Neural cell (in vitro differentiated cells): ENCODE results near the gene ANKS1B. TPM values are rescaled to one million over a fixed set of nuclear protein-coding genes. Genes with fewer than 3 reads are reported as not detected.

Experiments used
- H2AFZ ChIP-seq: fragments of 200-600, 300-800 bp; sonication (generic), shearing (Covaris generic); 2 replicates; pipeline ENCODE4 v1.6.0; 2014; ENCODE audit warnings: low read depth, mild to moderate bottlenecking, antibody characterized with exemption, low read length, moderate library complexity
- H3F3A ChIP-seq: fragments of 200-600 bp; shearing (Covaris generic); 2 replicates; pipeline ENCODE4 v1.6.1; 2016; ENCODE audit warnings: mild to moderate bottlenecking, moderate library complexity, mixed read lengths, antibody characterized with exemption, low read length; ENCODE audit not compliant: insufficient read depth, poor library complexity, severe bottlenecking
- H3K27ac ChIP-seq: fragments of 200-600, 300-800 bp; sonication (generic), shearing (Covaris generic); 2 replicates; pipeline ENCODE4 v1.5.1; 2014; ENCODE audit warnings: mild to moderate bottlenecking, low read length, moderate library complexity
- H3K27me3 ChIP-seq: fragments of 300-800, 200-600 bp; sonication (generic), shearing (Covaris generic); 2 replicates; pipeline ENCODE4 v1.6.0; 2014; ENCODE audit warnings: mild to moderate bottlenecking, low read depth, low read length, moderate library complexity; ENCODE audit not compliant: insufficient read depth
- H3K36me3 ChIP-seq: fragments of 300-800, 200-600 bp; sonication (generic), shearing (Covaris generic); 2 replicates; pipeline ENCODE4 v1.5.1; 2014; ENCODE audit warnings: mild to moderate bottlenecking, antibody characterized with exemption, low read length, moderate library complexity; ENCODE audit not compliant: insufficient read depth
- H3K4me2 ChIP-seq: fragments of 300-800, 200-600 bp; sonication (generic), shearing (Covaris generic); 2 replicates; pipeline ENCODE4 v1.6.0; 2014; ENCODE audit warnings: mild to moderate bottlenecking, low read length
- H3K4me3 ChIP-seq: fragments of 300-800, 200-600 bp; sonication (generic), shearing (Covaris generic); 2 replicates; pipeline ENCODE4 v1.5.1; 2014; ENCODE audit warnings: mild to moderate bottlenecking, low read length, moderate library complexity
- H3K79me2 ChIP-seq: fragments of 200-600 bp; shearing (Covaris generic); replicated peaks from 2 replicates; pipeline ENCODE4 v1.6.0; 2014; ENCODE audit warnings: mild to moderate bottlenecking, low read length, moderate library complexity; ENCODE audit not compliant: insufficient read depth
- H3K9ac ChIP-seq: fragments of 300-800, 200-600 bp; sonication (generic), shearing (Covaris generic); 2 replicates; pipeline ENCODE4 v1.6.1; 2016; ENCODE audit warnings: mild to moderate bottlenecking, low read length, mixed read lengths
- H3K9me2 ChIP-seq: fragments of 200-600 bp; shearing (Covaris generic); 2 replicates; pipeline ENCODE4 v1.6.1; 2016; ENCODE audit warnings: mild to moderate bottlenecking, low read length, mixed read lengths; ENCODE audit not compliant: insufficient read depth
- H3K9me3 ChIP-seq: fragments of 200-600, 300-800 bp; sonication (generic), shearing (Covaris generic); 2 replicates; pipeline ENCODE4 v1.6.1; 2016; ENCODE audit warnings: mild to moderate bottlenecking, mixed run types, low read length, moderate library complexity, mixed read lengths
- H4K20me1 ChIP-seq: fragments of 200-600 bp; shearing (Covaris generic); 2 replicates; pipeline ENCODE4 v1.6.1; 2016; ENCODE audit warnings: mild to moderate bottlenecking, mixed run types; ENCODE audit not compliant: insufficient read depth
- CTCF ChIP-seq: fragments of 450-650 bp; IDR thresholded peaks from 2 replicates; pipeline ENCODE4 v1.5.1; 2014; ENCODE audit warnings: antibody characterized with exemption, mild to moderate bottlenecking, moderate library complexity; ENCODE audit not compliant: poor library complexity, severe bottlenecking
- EP300 ChIP-seq: fragments of 450-650 bp; conservative IDR thresholded peaks from 2 replicates; pipeline ENCODE4 v1.6.1; 2014; ENCODE audit warnings: antibody characterized with exemption, mild to moderate bottlenecking, moderate library complexity; ENCODE audit not compliant: poor library complexity, severe bottlenecking
- EZH2 ChIP-seq: fragments of 200-600, 300-800 bp; shearing (Covaris generic), sonication (generic); IDR thresholded peaks from 2 replicates; pipeline ENCODE4 v1.6.1; 2014; ENCODE audit warnings: antibody characterized with exemption, low read length, borderline replicate concordance, mild to moderate bottlenecking; ENCODE audit not compliant: insufficient read depth, poor library complexity, severe bottlenecking
- POLR2AphosphoS5 ChIP-seq: IDR thresholded peaks from 2 replicates; pipeline ENCODE4 v1.6.1; 2012
- RAD21 ChIP-seq: fragments of 450-650 bp; conservative IDR thresholded peaks from 2 replicates; pipeline ENCODE4 v1.6.1; 2014; ENCODE audit warnings: antibody characterized with exemption, mild to moderate bottlenecking, moderate library complexity
- REST ChIP-seq: IDR thresholded peaks from 2 replicates; pipeline ENCODE4 v1.6.1; 2012; ENCODE audit warnings: borderline replicate concordance
- SMC3 ChIP-seq: fragments of 450-650 bp; conservative IDR thresholded peaks from 2 replicates; pipeline ENCODE4 v1.6.1; 2014; ENCODE audit warnings: antibody characterized with exemption, mild to moderate bottlenecking, moderate library complexity; ENCODE audit not compliant: poor library complexity
- TAF1 ChIP-seq: IDR thresholded peaks from 2 replicates; pipeline ENCODE4 v1.6.1; 2012; ENCODE audit warnings: low read depth
- polyA plus RNA-seq: library from polyadenylated mRNA; depleted of rRNA; stranded (reverse); fragments of >200 nt; gene quantifications from 2 replicates; pipeline ENCODE4 v1.2.3, GENCODE V29; 2014

Gene ANKS1B
- polyA plus RNA-seq, 1 donor from 2014 or later = 65.6 TPM

GRCh38 chr12:99620159-99620479 is 364.6 kb downstream of the ANKS1B start:
- H3K9ac ChIP-seq = no peak overlapping the region
- H3K9me2 ChIP-seq = no peaks in the 10 kb centered on the region
- no peaks in the 10 kb centered on the region for H4K20me1 ChIP-seq
- H3K27me3 ChIP-seq = no peaks in the 10 kb centered on the region
- no peaks in the 10 kb centered on the region for H3K79me2 ChIP-seq
- no peak overlapping the region for H3K4me2 ChIP-seq
- no peaks in the 10 kb centered on the region for H3F3A ChIP-seq
- no peak overlapping the region for H3K4me3 ChIP-seq
- peaks cover 9% of the 10 kb centered on the region for H3K9me3 ChIP-seq
- H3K27ac ChIP-seq = no peak overlapping the region
- no peak overlapping the region for H2AFZ ChIP-seq
- no peaks in the 10 kb centered on the region for H3K36me3 ChIP-seq
- no peak for TF ChIP-seq SMC3
- TF ChIP-seq EP300 = no peak
- no peak for TF ChIP-seq RAD21
- no peak for TF ChIP-seq EZH2
- no peak for TF ChIP-seq CTCF
- TF ChIP-seq POLR2AphosphoS5 = no peak
- no peak for TF ChIP-seq TAF1
- TF ChIP-seq REST = no peak

- TF ChIP-seq RAD21 (no peak), CTCF (peak; percentile 15), TAF1 (no peak)
- Histone ChIP-seq H3K79me2 (no peaks in the 10 kb centered on the region), H3K36me3 (no peaks in the 10 kb centered on the region), H3K27me3 (no peaks in the 10 kb centered on the region), H2AFZ (no peak overlapping the region), H3K27ac (no peak overlapping the region), H3K9me3 (peaks cover 9% of the 10 kb centered on the region), H3K4me3 (no peak overlapping the region), H3K4me2 (no peak overlapping the region), H3F3A (no peaks in the 10 kb centered on the region), H4K20me1 (no peaks in the 10 kb centered on the region), H3K9me2 (no peaks in the 10 kb centered on the region), H3K9ac (no peak overlapping the region)
Measured at GRCh38 chr12:99619389-99620158, 365.2 kb downstream of the ANKS1B start.
